ENCODE measurements around the gene CENPF. TPM values are rescaled to one million over a fixed set of nuclear protein-coding genes. Genes with fewer than 3 reads are reported as not detected.
"Not testable (repeated sequence)": the region's sequence is repeated elsewhere in the genome, so short reads cannot be mapped to it uniquely, and the experiment has no call there.

Gene CENPF
- total and polyA plus RNA-seq, 9 of the 15 experiments (the other 6 are each of a cell fraction or from before 2014, with no cell fraction given): 50.6 to 180 (median 98.3) TPM

GRCh38 chr1:214607492-214608215 lies 4.7 kb downstream of the CENPF start:
- FAIRE-seq; DNase-seq (ENCODE audit: extremely low read depth in 1 of 4, low spot score in 3 of 4); ATAC-seq; H4K20me1 ChIP-seq (replicated peaks; ENCODE audit: control insufficient read depth, insufficient read depth, low read length); H3K27ac ChIP-seq (ENCODE audit: extremely low read depth, low read depth, low read length); H3K4me1 ChIP-seq (replicated peaks in 1 of 2; ENCODE audit: control insufficient read depth in 2 of 2, insufficient read depth in 2 of 2, low read length in 2 of 2); H3K27me3 ChIP-seq (ENCODE audit: control insufficient read depth in 2 of 2, insufficient read depth in 2 of 2, low read length in 2 of 2); H3K4me2 ChIP-seq (ENCODE audit: insufficient read depth, low read length); POLR2A ChIA-PET; H3K9me3 ChIP-seq (replicated peaks; ENCODE audit: control insufficient read depth, insufficient read depth, low read depth, low read length); H3K4me3 ChIP-seq; H3K9me1 ChIP-seq (ENCODE audit: control insufficient read depth, insufficient read depth, low read length); BruUV-seq (replicated peaks); CTCF ChIA-PET (ENCODE audit: low intra/inter-chr PET ratio); H2AFZ ChIP-seq (ENCODE audit: low read depth, low read length); H3K9ac ChIP-seq (ENCODE audit: insufficient read depth in 1 of 2, low read depth in 2 of 2, low read length in 2 of 2); intact Hi-C loops (cut with micrococcal nuclease); in situ Hi-C loops (cut with MboI): not testable (repeated sequence)
- WGBS (ENCODE audit: insufficient coverage, low coverage, missing lambda C conversion rate): 95% methylated on average over 20 of the region's 21 CpGs
- peak; percentile 58; the same call in 1 of the 2 replicates for TF ChIP-seq RBFOX2 (IDR thresholded peaks at IDR 0.05; ENCODE audit: low read depth, low read length)
- TF ChIP-seq POLR2G (IDR thresholded peaks at IDR 0.05; ENCODE audit: low read depth, low read length): peak; percentile 53; the same call in 1 of the 2 replicates
- peak; percentile 11 for TF ChIP-seq RBM22 (IDR thresholded peaks at IDR 0.05; ENCODE audit: low read depth, low read length, poor library complexity, severe bottlenecking)
- peaks cover 89% of the 10 kb centered on the region for H3K79me2 ChIP-seq (ENCODE audit: control insufficient read depth, insufficient read depth, low read length)
- H3K36me3 ChIP-seq (ENCODE audit: control insufficient read depth, insufficient read depth, low read length): peaks cover 28% of the 10 kb centered on the region

DNA sequence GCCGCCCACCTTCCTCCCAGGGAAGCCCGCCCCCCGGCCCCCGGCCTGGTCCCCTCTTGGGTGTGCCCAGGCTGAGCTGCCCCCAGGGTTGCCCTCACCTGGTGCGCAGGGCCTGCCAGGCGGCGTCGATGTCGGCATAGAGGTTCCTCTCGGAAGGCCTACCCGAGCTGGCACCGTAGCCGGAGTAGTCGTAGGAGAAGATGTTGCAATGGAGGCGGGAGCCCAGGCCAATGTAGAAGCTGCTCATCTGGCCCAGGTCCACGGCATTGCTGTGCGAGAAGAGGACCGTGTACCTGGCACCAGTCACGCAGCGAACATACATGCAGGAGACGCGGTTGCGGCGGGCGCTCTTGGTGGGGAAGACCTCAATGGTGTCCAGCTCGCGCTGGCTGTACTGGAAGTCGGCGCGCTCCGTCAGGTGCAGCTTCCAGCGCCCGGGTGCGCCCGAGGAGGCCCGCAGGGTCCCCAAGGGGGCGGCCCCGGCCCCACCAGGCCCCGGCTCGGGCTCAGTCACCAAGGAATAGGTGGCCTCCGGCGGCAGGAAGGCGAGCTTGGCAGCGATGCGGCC lies 5.3 kb downstream of the CENPF start:
- DNase-seq (ENCODE audit: extremely low read depth in 1 of 4, low spot score in 3 of 4); H3K27me3 ChIP-seq (ENCODE audit: control insufficient read depth in 2 of 2, insufficient read depth in 2 of 2, low read length in 2 of 2); FAIRE-seq; H4K20me1 ChIP-seq (replicated peaks; ENCODE audit: control insufficient read depth, insufficient read depth, low read length); H3K4me2 ChIP-seq (ENCODE audit: insufficient read depth, low read length); POLR2A ChIA-PET; in situ Hi-C loops (cut with MboI); H3K9me3 ChIP-seq (replicated peaks; ENCODE audit: control insufficient read depth, insufficient read depth, low read depth, low read length); H3K4me3 ChIP-seq; CTCF ChIA-PET (ENCODE audit: low intra/inter-chr PET ratio); BruUV-seq (replicated peaks); H2AFZ ChIP-seq (ENCODE audit: low read depth, low read length); H3K9ac ChIP-seq (ENCODE audit: insufficient read depth in 1 of 2, low read depth in 2 of 2, low read length in 2 of 2); H3K4me1 ChIP-seq (replicated peaks in 1 of 2; ENCODE audit: control insufficient read depth in 2 of 2, insufficient read depth in 2 of 2, low read length in 2 of 2); ATAC-seq; H3K27ac ChIP-seq (ENCODE audit: extremely low read depth, low read depth, low read length); H3K9me1 ChIP-seq (ENCODE audit: control insufficient read depth, insufficient read depth, low read length); intact Hi-C loops (cut with micrococcal nuclease): not testable (repeated sequence)
- peak; percentile 1 for TF ChIP-seq RBM22 (IDR thresholded peaks at IDR 0.05; ENCODE audit: low read depth, low read length, poor library complexity, severe bottlenecking)
- peak; percentile 43; the same call in 1 of the 2 replicates for TF ChIP-seq RBFOX2 (IDR thresholded peaks at IDR 0.05; ENCODE audit: low read depth, low read length)
- TF ChIP-seq POLR2G (IDR thresholded peaks at IDR 0.05; ENCODE audit: low read depth, low read length): peak; percentile 50; the same call in 1 of the 2 replicates
- 89% methylated on average over 24 of the region's 45 CpGs for WGBS (ENCODE audit: insufficient coverage, low coverage, missing lambda C conversion rate)
- Histone ChIP-seq H3K36me3 (ENCODE audit: control insufficient read depth, insufficient read depth, low read length) (peaks cover 34% of the 10 kb centered on the region), H3K79me2 (ENCODE audit: control insufficient read depth, insufficient read depth, low read length) (peaks cover 92% of the 10 kb centered on the region)
